HG03025 (cell line): Measurements from ENCODE around the gene ACOX2.
A peak's percentile ranks its signal among the peaks of the same experiment; 100 is the strongest.

Source experiments
- ATAC-seq: cut with Tn5 transposase; IDR thresholded peaks from one replicate; pipeline ENCODE4 v1.9.1; 2021; ENCODE audit warnings: mild to moderate bottlenecking, moderate library complexity; ENCODE audit not compliant: unreplicated experiment, low FRiP score

Gene ACOX2

GRCh38 chr3:58514405-58514804 is 22.6 kb downstream of the ACOX2 start:
- no peak for ATAC-seq

DNA sequence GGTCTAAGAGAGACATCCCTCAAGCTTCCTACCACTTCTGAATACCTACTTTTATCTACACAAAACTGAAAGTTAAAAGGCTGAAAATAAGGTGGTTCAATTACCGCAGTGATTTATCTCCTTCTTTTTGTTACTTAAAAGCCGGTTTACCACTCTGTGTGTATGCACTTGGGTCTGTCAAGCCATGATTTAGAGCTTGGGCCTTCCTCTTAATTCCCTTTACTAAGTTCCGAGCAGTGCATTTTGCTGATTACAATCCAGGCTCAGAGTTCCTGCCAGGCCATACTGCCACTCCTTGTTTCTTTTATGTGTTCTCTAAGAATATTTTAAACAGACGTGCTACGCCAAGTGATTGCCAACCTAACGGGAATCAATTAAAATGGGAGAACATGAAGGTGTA is 28.6 kb downstream of the ACOX2 start:
- no peak for ATAC-seq

DNA sequence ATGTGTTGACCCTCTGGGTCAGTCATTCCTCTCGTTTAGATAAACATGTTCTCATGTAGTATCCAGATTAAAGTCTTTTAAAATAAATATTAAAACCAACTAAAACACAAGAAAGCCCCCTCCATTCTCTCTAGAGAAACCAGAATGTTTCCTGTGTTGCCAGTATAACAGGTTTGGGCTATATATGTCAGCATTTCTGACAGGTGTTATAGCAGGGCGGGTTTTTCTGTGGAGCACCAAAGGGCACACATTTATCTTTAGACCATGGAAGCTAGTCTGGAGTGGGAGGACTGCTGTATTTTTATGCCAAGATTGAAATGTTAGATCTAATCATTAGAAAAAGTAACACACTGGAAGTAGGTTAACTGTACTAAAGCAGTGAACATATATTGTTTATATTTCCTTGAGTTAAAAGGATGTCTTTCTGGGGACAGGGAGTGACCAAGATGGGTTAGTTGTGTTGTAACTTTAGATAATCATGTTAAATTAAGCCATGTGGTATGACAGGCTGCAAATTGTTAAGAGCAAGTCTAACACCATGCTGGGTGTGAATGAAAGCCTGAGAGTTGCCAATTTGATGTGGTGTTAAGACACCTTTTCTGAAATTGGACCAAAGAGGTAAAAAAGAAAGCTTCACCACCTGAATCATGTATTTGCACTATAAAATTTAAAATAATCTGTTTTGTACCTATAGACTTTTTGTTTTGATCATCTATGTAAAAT is 29.5 kb downstream of the ACOX2 start:
- ATAC-seq = no peak

- no peak for ATAC-seq
Observed at GRCh38 chr3:58502872-58503271, 34.1 kb downstream of the ACOX2 start.

DNA sequence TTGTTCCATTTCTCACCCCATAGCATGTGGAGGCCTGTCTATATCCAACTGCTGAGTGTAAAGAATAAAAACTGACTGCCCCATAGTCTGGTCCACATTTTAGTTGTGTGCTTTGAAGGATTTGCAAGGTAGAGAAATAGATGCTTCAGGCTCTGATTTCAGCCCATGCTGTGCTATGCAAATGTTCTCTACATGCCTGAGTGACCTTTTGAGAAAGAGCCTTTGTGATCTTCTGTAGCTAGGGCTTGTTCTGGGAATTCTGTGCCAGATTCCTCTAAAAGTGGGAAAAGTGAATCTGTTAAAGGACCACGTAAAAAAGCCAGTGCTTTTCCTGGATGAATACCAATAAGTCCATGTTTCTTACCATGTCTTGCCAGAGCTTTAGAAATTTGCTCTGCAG is 39.9 kb downstream of the ACOX2 start:
- ATAC-seq = no peak

GRCh38 chr3:58496206-58496857 is 40.7 kb downstream of the ACOX2 start:
- no peak for ATAC-seq

DNA sequence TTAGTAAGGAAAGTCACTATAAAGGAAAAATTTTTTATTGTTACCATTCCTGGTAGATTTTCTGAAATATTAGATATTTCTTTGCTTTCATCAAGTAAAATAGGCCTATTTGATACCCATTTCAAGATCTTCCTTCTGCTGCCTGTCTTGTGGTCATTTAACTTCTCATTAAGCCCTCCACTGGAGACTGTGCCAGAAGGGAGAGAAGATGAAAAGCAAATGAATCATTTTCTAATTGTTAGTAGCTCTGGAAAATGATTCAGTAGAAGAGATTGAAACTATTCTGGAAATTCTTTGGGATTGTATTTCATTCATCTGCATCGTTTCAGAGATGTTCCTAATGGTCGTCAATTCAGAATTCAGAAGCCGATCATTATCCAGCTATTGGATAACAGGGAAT is 41.9 kb downstream of the ACOX2 start:
- ATAC-seq = no peak

GRCh38 chr3:58494107-58494506 is 42.9 kb downstream of the ACOX2 start:
- ATAC-seq = no peak

DNA sequence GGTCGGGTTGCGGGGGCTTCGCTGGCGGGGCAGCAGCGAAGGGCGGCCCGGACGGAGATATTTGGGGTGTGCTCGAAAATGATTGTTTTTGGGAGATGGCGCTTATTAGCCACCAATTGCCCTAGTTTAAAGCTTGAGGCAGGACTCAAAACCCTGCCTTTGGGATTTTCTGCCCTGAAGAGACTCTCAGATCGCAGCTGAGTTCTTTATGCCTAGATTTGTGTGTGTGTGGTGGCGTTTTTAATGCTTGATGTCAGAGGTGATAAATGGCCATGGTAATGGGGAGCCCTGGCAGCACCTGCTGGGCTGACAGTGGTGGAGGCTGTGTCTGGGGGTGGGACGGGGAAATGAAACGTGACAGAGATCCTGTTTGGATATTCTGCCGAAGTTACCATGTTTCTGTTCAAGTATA is 44.5 kb downstream of the ACOX2 start:
- ATAC-seq = no peak

DNA sequence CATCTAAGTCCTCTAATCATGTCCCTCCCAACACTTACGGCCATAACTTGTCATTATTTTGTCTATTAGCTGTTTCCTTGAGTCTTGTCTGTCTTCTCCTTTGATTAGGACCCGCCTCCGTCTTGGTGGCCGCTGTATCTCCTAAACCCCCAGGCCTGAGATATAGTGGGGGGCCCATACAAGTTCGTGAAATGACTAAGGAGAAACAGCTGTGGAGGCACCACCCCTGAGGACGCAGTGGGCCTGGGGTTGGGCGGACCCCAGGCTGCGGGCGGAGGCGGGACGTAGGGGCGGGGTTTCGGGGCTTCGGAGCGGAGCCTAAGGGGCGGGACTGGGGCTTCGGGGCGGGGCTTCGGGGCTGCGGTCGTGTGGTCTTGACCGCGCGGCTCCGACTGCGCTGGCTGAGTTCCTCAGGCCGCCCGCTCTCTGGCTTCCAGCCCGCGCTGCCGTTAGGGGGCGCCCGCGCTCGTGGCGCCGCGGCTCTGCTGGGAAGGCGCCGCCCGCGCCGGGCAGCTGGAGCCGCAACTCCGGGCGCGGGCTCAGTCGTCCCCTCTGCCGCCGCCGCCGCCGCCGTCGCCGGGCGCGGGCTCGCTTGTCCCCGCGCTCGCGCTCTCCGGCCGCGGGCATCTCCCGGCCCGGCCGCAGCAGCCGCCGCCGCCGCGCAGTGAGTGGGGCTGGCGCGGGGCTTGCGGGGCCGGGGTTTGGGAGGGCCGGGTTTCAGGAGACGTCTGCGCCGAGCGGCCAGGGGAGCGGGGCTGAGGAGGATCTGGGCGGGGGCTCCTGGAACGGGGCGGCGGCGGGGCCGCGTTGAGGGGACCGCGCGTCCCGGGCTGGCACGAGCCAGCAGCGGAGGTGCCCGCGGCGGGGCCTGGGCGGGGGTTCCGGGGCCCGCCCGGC is 45.2 kb downstream of the ACOX2 start, which contains the start of gene KCTD6:
Gene KCTD6 (plus strand): TSS at position 591 of the 897 bp plus-strand sequence. CDS start 6,660 bp downstream, outside the sequence.
- ATAC-seq = peak; percentile 95

DNA sequence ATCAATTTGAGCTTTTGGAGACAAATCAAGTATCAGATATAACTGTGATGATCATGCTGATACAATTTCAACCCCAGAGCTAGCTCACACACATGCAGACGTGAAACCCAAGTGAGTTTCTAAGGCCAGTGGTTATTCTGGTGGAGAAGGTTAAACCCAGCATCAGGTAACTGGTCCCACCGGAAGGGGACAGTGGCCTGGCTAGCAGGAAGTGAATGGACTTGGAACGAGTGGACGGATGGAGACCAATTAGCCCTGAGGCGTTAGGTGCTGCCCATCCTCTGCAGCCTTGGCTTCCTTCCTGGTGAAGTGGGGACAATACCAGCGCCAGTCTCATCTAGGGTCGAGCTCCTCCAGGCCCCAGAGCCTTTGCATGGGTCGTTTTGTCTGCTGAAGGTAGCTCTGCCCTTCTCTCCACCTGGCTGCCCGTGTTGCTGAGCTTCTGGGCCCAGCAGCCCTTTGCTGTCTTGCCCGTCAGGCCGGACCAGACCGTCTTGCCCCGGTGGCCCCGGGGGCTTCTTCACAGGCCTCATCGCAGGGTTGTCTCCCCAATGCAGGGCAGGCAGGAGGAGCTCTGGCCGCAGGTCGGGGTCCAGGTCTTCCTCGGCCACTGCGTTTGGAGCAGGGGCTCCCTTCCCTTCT is 46.0 kb downstream of the ACOX2 start:
- ATAC-seq = peak; percentile 2

DNA sequence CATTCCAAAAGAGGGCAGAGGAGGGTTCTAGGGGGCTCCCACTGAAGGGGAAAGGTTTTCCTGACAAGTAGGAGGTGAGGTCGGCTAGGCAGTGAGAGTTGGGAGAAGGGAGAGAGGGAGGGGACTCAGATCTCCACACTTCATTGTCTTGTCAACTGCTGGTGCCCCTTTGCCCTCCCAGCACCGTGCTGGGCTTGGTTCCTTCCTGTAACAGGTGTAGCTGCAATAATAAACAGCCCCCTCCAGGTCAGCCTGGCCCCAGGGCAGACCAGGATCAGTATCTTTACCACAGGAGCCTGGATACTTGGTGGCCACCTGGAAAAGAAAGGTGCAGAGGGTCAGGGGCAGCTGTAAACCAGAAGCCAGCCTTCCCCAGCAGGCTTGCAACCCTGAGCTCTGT is 48.0 kb downstream of the ACOX2 start:
- no peak for ATAC-seq

DNA sequence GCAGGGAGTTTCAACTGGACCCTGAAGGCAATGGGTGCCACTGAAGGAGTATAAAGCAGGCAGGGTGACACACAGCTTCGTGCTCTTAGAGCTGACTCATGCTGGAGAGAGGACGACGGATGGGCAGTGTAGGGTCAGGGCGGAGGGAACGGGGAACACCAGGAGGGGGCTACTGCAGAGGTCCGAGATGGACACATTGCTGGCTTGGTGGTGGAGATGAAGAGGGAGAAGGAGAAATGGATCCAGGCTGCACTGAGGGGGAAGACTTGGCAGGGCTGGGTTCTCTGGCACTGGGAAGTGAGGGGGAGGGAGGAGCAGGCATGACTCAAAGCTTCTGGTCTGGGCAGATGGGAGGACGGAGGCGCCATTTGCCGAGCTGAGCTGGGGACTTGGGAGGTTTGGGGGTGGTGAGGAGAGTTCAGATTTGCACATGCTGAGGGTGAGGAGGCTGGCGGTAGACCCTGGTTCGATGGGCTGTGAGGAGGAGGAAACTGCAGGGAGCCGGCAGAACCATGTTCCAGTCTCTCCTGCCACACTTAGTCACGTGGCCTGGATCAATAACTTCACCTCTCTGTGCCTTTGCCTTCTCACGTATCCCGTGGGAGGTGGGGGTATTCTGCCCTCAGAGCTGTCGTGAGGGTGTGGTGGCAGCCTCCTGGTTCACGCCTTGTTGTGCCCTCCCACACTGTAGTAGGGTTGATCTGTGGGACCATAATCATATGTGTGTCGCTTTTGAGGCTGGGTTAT is 49.7 kb downstream of the ACOX2 start:
- ATAC-seq = no peak

DNA sequence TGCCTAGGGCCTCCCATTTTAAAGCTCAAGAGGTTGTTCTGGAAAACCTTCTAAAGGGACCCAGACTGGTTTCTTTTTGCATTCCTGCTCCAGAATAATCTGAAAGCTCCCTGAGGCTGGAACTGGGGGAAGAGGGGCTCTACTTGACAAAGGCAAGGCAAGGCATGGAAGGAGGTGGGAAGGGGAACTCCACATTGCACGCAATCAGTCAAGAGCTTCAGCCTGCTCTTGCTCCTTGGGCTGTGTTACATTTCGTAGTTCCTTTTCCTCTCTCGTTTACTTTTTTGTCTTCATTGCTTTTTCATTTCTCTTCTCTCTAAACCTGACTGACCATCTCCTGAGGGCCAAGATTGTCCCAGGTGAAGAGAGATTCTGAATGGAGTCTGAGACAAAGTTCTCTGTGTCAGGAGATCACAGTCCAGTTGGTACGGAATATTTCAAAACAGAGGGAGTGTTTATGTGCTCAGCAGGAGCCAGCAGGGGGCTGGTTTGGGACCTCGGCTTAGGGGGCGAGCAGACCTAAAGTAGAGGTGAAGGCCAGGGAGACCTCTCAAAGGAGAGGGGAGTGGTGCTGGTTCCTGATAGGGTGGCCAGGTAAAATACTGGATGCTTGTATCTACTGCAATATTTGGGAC is 51.1 kb downstream of the ACOX2 start:
- ATAC-seq = no peak

DNA sequence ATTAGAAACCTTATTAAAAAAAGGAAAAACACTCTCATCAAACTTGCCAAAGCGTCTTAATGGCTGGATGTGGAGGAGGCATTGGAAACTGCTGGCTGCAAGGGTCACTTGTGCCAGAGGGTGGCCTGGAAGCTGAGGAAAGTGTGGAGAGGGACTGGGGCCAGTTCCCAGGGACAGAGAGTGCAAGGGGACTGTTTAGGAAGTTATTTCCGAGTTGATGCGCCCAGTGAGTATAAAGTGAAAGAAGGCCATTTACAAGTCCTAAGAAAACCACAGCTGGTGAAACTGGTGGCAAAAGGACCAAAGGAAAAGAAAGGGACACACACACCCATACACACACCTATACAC is 52.3 kb downstream of the ACOX2 start:
- no peak for ATAC-seq

DNA sequence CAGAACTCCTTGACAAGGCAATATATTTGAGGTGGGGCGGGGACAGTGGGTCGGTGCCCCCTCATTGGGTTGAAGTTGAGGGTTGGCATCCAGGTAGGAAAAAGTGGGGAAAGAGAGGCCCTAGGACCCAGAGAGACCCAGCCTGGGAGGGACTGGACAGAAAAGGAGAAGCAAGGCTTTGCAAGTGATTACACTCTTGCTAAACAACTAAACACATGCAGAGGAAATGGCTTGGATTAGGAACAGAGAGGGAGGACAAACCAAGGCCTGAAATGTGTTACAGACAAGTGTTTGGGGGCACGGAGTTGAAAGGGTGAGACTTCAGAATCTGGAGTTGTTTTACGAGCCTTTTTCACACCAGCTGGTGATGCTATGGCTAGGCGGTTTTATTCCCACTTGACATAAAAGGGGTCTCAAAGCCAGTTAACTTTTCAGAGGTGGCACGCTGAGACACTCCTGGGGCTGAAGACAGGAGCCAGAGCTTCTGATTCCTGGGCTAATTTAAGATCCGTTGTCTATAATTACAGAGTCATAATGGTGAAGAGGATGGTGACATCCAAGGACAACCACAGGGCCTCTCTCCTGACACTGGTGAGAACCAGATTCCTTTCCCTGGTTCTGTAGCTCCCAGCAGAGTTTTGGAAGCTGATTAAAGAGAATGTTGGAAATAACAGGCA is 52.8 kb downstream of the ACOX2 start:
- ATAC-seq = no peak

- ATAC-seq = no peak
Observed at GRCh38 chr3:58482917-58483636, 53.9 kb downstream of the ACOX2 start.

- ATAC-seq = no peak
Observed at GRCh38 chr3:58480309-58480708, 56.7 kb downstream of the ACOX2 start.
